ENCODE measurements around the gene GTF2IRD1. TPM values are rescaled to one million over a fixed set of nuclear protein-coding genes. Genes with fewer than 3 reads are reported as not detected.

GTF2IRD1 gene
- total and polyA plus RNA-seq, 3 donors from 2014 or later = 15.1 to 24.7 (median 22.4) TPM

GRCh38 chr7:74515276-74515675 is 61.6 kb downstream of the GTF2IRD1 start:
- WGBS, 2 donors = 94 to 96% methylated on average over 15 of the region's 15 CpGs
- H3K36me3 ChIP-seq (ENCODE audit: low read depth, missing control alignments) = no peaks in the 10 kb centered on the region
- intact Hi-C loops (cut with DNase I; ENCODE audit: low total_unique reads) = no loop called here

GRCh38 chr7:74516214-74516613 is 62.5 kb downstream of the GTF2IRD1 start:
- intact Hi-C loops (cut with DNase I; ENCODE audit: low total_unique reads) = no loop called here
- no peaks in the 10 kb centered on the region for H3K4me1 ChIP-seq
- WGBS, 2 donors = 90 to 100% methylated on average over 2 to 3 of the region's 3 CpGs
- no peaks in the 10 kb centered on the region for H3K36me3 ChIP-seq (ENCODE audit: low read depth, missing control alignments)
- no peak for DNase-seq
- TF ChIP-seq, protein P1, sequence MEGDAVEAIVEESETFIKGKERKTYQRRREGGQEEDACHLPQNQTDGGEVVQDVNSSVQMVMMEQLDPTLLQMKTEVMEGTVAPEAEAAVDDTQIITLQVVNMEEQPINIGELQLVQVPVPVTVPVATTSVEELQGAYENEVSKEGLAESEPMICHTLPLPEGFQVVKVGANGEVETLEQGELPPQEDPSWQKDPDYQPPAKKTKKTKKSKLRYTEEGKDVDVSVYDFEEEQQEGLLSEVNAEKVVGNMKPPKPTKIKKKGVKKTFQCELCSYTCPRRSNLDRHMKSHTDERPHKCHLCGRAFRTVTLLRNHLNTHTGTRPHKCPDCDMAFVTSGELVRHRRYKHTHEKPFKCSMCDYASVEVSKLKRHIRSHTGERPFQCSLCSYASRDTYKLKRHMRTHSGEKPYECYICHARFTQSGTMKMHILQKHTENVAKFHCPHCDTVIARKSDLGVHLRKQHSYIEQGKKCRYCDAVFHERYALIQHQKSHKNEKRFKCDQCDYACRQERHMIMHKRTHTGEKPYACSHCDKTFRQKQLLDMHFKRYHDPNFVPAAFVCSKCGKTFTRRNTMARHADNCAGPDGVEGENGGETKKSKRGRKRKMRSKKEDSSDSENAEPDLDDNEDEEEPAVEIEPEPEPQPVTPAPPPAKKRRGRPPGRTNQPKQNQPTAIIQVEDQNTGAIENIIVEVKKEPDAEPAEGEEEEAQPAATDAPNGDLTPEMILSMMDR (IDR thresholded peaks at IDR 0.05) = no peak
- TF ChIP-seq POLR2A (IDR thresholded peaks at IDR 0.05) = no peak
- no peak overlapping the region for H3K4me3 ChIP-seq
- H3K27ac ChIP-seq = no peak overlapping the region
- no peaks in the 10 kb centered on the region for H3K9me3 ChIP-seq
- no peaks in the 10 kb centered on the region for H3K27me3 ChIP-seq

More at GRCh38 chr7:74515276-74515675, 61.6 kb downstream of the GTF2IRD1 start:
- no peak for DNase-seq
- no peak overlapping the region for H3K4me3 ChIP-seq
- H3K4me1 ChIP-seq = no peaks in the 10 kb centered on the region
- no peaks in the 10 kb centered on the region for H3K9me3 ChIP-seq
- no peak overlapping the region for H3K27ac ChIP-seq
- no peaks in the 10 kb centered on the region for H3K27me3 ChIP-seq
- TF ChIP-seq, protein P1 (IDR thresholded peaks at IDR 0.05) = no peak
- no peak for TF ChIP-seq POLR2A (IDR thresholded peaks at IDR 0.05)

DNA sequence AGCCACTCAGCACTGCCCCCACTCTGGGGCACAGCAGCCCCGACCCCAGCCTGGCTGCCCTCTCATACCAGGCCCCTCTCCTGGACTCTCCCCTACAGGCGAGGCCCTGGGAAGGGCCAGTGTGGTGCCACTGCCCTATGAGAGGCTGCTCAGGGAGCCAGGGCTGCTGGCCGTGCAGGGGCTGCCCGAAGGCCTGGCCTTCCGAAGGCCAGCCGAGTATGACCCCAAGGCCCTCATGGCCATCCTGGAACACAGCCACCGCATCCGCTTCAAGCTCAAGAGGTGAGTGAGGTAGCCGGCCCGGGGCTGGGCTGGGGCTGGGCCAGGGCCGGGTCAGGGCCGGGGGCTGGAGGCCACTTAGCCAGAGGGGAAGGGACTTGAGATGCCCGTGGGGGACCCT is 64.3 kb downstream of the GTF2IRD1 start:
- Histone ChIP-seq H3K27ac (no peak overlapping the region), H3K27me3 (no peaks in the 10 kb centered on the region), H3K4me1 (no peaks in the 10 kb centered on the region), H3K9me3 (no peaks in the 10 kb centered on the region), H3K4me3 (no peak overlapping the region), H3K36me3 (ENCODE audit: low read depth, missing control alignments) (no peaks in the 10 kb centered on the region)
- 90 to 98% methylated on average over 6 to 13 of the region's 13 CpGs for WGBS, 2 donors
- no peak for DNase-seq
- TF ChIP-seq, protein P1 (IDR thresholded peaks at IDR 0.05) = no peak
- TF ChIP-seq POLR2A (IDR thresholded peaks at IDR 0.05) = no peak
- intact Hi-C loops (cut with DNase I; ENCODE audit: low total_unique reads) = no loop called here

DNA sequence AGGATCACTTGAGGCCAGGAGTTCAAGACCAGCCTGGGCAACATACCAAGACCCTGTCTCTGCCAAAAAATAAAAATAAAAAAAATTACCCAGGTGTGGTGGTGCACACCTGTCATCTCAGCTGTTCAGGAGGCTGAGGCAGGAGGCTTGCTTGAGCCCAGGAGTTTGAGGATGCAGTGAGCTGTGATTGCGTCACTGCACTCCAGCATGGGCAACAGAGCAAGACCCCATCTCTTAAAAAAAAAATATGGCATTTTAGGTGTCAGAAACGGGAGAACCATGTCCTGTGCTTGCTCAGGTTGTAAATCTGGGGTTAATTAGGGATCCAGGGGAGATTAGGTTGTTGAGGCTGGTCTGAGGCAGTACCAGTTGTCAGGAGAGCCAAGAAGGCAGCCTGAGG is 64.9 kb downstream of the GTF2IRD1 start:
- TF ChIP-seq POLR2A (IDR thresholded peaks at IDR 0.05) = no peak
- TF ChIP-seq, protein P1 (IDR thresholded peaks at IDR 0.05) = no peak
- H3K27ac ChIP-seq = no peak overlapping the region
- H3K4me1 ChIP-seq = no peaks in the 10 kb centered on the region
- intact Hi-C loops (cut with DNase I; ENCODE audit: low total_unique reads) = no loop called here
- no peak for DNase-seq
- no peaks in the 10 kb centered on the region for H3K9me3 ChIP-seq
- H3K36me3 ChIP-seq (ENCODE audit: low read depth, missing control alignments) = no peaks in the 10 kb centered on the region
- 84% methylated on average over 2 of the region's 2 CpGs for WGBS, 2 donors
- no peak overlapping the region for H3K4me3 ChIP-seq
- H3K27me3 ChIP-seq = no peaks in the 10 kb centered on the region

GRCh38 chr7:74519395-74519794 is 65.7 kb downstream of the GTF2IRD1 start:
- Histone ChIP-seq H3K4me1 (no peaks in the 10 kb centered on the region), H3K9me3 (no peaks in the 10 kb centered on the region), H3K36me3 (ENCODE audit: low read depth, missing control alignments) (no peaks in the 10 kb centered on the region), H3K27ac (no peak overlapping the region), H3K27me3 (no peaks in the 10 kb centered on the region), H3K4me3 (no peak overlapping the region)
- intact Hi-C loops (cut with DNase I; ENCODE audit: low total_unique reads) = no loop called here
- 95% methylated on average over 10 to 13 of the region's 14 CpGs for WGBS, 2 donors
- no peak for DNase-seq
- TF ChIP-seq, protein P1 (IDR thresholded peaks at IDR 0.05) = no peak
- no peak for TF ChIP-seq POLR2A (IDR thresholded peaks at IDR 0.05)

Data from testis (tissue), 3 donors.